ENCODE measurements around the gene TMED4. TPM values are rescaled to one million over a fixed set of nuclear protein-coding genes. Genes with fewer than 3 reads are reported as not detected.

TMED4 gene
- total RNA-seq = 100 to 1,000 TPM; 164 to 236 TPM
- polyA plus RNA-seq (ENCODE audit: insufficient read depth, low read depth, low replicate concordance) = 77.8 TPM
- long read RNA-seq, donor 1, transcript TMED4-205 (4 exons, 1,755 nt) = minor isoform, 14 of 62 reads
- long read RNA-seq, donor 1, transcript TMED4-203 (5 exons, 2,322 nt) = major isoform, 47 of 62 reads
- long read RNA-seq, donor 1, partial matches to known transcripts = 0 of 62 reads
- long read RNA-seq, donor 1, other reads (novel, unspliced or antisense) = 0 of 62 reads
- long read RNA-seq, donor 2, transcript TMED4-203 (5 exons, 2,322 nt) = major isoform, 35 of 46 reads
- long read RNA-seq, donor 2, transcript TMED4-205 (4 exons, 1,755 nt) = minor isoform, 11 of 46 reads
- long read RNA-seq, donor 2, partial matches to known transcripts = 0 of 46 reads
- long read RNA-seq, donor 2, other reads (novel, unspliced or antisense) = 0 of 46 reads

DNA sequence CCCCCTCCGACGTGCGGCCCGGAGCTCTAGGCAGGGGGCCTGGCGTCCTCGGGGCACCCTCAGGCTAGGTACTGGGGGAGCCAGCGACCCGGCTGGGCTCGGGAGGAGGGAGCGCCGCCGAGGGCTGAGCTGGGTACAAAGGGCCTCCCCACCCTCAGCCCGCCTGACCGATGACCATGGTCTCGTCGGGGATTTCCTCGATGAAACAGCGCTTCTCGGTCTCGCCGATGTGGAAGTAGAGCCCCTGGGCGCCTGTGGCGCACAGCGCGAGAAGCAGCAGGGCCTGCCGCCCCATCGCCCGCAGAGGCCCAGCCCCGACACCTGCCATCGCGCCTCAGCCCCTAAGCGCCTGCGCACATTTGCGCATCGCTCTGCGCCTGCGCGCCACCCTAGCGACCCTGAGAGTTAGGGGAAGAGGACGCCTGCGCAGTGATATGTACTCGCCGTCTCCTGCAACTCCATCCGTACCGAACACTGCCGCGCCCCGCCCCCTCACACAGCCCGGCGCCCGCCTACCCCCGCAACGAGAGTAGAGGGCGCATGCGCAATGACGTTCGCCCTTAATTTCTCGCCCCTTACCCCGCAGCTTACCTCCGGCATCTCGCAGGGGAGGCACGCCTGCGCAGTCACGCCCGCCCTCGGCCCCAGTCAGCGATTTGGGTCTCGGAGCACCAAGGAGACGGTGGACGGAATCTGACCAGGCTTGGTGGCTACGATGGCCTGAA lies at the start of gene TMED4:
TMED4 (minus strand) TSS at position 353 of the 725 bp plus-strand sequence; CDS start at position 328, 25 bp downstream.
- 0 to 2% methylated on average over 19 to 65 of the region's 71 CpGs for WGBS, 2 donors
- H3K27me3 ChIP-seq = no peaks in the 10 kb centered on the region
- H3K27ac ChIP-seq = peak within 1 kb of the TSS; percentile 98 to 99
- peak; percentile 100 for DNase-seq
- no peaks in the 10 kb centered on the region for H3K9me3 ChIP-seq
- TF ChIP-seq, protein P1, sequence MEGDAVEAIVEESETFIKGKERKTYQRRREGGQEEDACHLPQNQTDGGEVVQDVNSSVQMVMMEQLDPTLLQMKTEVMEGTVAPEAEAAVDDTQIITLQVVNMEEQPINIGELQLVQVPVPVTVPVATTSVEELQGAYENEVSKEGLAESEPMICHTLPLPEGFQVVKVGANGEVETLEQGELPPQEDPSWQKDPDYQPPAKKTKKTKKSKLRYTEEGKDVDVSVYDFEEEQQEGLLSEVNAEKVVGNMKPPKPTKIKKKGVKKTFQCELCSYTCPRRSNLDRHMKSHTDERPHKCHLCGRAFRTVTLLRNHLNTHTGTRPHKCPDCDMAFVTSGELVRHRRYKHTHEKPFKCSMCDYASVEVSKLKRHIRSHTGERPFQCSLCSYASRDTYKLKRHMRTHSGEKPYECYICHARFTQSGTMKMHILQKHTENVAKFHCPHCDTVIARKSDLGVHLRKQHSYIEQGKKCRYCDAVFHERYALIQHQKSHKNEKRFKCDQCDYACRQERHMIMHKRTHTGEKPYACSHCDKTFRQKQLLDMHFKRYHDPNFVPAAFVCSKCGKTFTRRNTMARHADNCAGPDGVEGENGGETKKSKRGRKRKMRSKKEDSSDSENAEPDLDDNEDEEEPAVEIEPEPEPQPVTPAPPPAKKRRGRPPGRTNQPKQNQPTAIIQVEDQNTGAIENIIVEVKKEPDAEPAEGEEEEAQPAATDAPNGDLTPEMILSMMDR (IDR thresholded peaks at IDR 0.05) = peak in 1 of 3 experiments; percentile 9
- peak; percentile 50 for TF ChIP-seq POLR2A (IDR thresholded peaks at IDR 0.05)
- intact Hi-C loops (cut with DNase I; ENCODE audit: low total_unique reads) = loop anchor here (5.0 kb wide), 1 partner anchor 265 kb away; the partner anchor contains the start of gene H2AZ2
- peaks cover 6% of the 10 kb centered on the region for H3K4me1 ChIP-seq
- H3K36me3 ChIP-seq (ENCODE audit: low read depth, missing control alignments) = no peaks in the 10 kb centered on the region
- H3K4me3 ChIP-seq = peak within 1 kb of the TSS; percentile 84 to 98

DNA sequence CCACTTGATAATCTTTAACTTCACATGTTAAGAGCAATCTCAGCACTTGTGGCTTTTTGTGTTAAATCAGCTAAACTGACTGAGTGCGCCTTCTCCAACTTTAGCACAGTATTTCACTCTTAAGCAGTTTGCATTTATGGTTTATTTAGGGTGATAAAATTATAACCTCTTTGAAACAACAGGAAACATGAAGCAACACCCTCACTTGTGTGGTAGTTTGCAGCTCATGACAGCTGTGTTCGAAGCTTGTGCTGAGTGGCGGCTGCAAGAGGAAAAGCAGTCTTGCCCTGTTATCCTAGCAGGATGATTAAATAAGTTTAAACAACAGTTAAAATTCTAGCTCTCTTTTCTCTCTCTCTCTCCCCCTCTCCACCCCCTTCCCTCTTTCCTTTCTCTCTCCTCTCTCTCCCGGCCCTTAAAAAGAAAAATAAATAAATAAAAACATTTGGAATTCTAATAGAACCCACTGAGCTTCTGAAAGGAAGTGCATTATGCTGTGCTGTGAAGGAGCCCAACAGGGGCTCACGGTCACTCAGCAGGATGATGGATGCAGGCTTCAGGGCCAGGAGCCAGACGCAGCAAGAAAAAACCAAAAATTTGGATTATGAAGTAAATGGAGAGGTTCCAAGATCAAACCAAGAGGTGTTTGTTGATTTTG lies 49.6 kb upstream of the TMED4 start:
- no peaks in the 10 kb centered on the region for H3K36me3 ChIP-seq (ENCODE audit: low read depth, missing control alignments)
- DNase-seq = no peak
- no peaks in the 10 kb centered on the region for H3K9me3 ChIP-seq
- H3K4me1 ChIP-seq = peaks cover 20% of the 10 kb centered on the region
- no peaks in the 10 kb centered on the region for H3K27me3 ChIP-seq
- H3K4me3 ChIP-seq = no peak overlapping the region
- WGBS, 2 donors = 80 to 85% methylated on average over 6 of the region's 6 CpGs
- intact Hi-C loops (cut with DNase I; ENCODE audit: low total_unique reads) = no loop called here
- no peak for TF ChIP-seq POLR2A (IDR thresholded peaks at IDR 0.05)
- TF ChIP-seq, protein P1 (IDR thresholded peaks at IDR 0.05) = no peak
- peak overlapping the region in 1 of 2 donors; percentile 14 for H3K27ac ChIP-seq

- Histone ChIP-seq H3K4me3 (no peak overlapping the region), H3K9me3 (no peaks in the 10 kb centered on the region), H3K4me1 (peaks cover 20% of the 10 kb centered on the region), H3K27me3 (no peaks in the 10 kb centered on the region), H3K36me3 (ENCODE audit: low read depth, missing control alignments) (no peaks in the 10 kb centered on the region), H3K27ac (no peak overlapping the region)
- 84 to 91% methylated on average over 11 of the region's 11 CpGs for WGBS, 2 donors
- DNase-seq = no peak
- intact Hi-C loops (cut with DNase I; ENCODE audit: low total_unique reads) = no loop called here
- TF ChIP-seq, protein P1 (IDR thresholded peaks at IDR 0.05) = no peak
- no peak for TF ChIP-seq POLR2A (IDR thresholded peaks at IDR 0.05)
These were observed 48.9 kb upstream of the TMED4 start for GRCh38 chr7:44630792-44631457.

- Histone ChIP-seq H3K36me3 (ENCODE audit: low read depth, missing control alignments) (no peaks in the 10 kb centered on the region), H3K27me3 (no peaks in the 10 kb centered on the region), H3K4me1 (peaks cover 15% of the 10 kb centered on the region), H3K27ac (no peak overlapping the region), H3K9me3 (no peaks in the 10 kb centered on the region), H3K4me3 (no peak overlapping the region)
- intact Hi-C loops (cut with DNase I; ENCODE audit: low total_unique reads) = no loop called here
- TF ChIP-seq POLR2A (IDR thresholded peaks at IDR 0.05) = no peak
- TF ChIP-seq, protein P1 (IDR thresholded peaks at IDR 0.05) = no peak
- WGBS, 2 donors = 79 to 92% methylated on average over 13 of the region's 13 CpGs
- DNase-seq = no peak
These were observed 47.9 kb upstream of the TMED4 start for GRCh38 chr7:44629829-44630522.
